ENCODE data around the gene SLC38A4. TPM values are rescaled to one million over a fixed set of nuclear protein-coding genes. Genes with fewer than 3 reads are reported as not detected.

The SLC38A4 gene, protein sequence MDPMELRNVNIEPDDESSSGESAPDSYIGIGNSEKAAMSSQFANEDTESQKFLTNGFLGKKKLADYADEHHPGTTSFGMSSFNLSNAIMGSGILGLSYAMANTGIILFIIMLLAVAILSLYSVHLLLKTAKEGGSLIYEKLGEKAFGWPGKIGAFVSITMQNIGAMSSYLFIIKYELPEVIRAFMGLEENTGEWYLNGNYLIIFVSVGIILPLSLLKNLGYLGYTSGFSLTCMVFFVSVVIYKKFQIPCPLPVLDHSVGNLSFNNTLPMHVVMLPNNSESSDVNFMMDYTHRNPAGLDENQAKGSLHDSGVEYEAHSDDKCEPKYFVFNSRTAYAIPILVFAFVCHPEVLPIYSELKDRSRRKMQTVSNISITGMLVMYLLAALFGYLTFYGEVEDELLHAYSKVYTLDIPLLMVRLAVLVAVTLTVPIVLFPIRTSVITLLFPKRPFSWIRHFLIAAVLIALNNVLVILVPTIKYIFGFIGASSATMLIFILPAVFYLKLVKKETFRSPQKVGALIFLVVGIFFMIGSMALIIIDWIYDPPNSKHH
- not detected for total RNA-seq

DNA sequence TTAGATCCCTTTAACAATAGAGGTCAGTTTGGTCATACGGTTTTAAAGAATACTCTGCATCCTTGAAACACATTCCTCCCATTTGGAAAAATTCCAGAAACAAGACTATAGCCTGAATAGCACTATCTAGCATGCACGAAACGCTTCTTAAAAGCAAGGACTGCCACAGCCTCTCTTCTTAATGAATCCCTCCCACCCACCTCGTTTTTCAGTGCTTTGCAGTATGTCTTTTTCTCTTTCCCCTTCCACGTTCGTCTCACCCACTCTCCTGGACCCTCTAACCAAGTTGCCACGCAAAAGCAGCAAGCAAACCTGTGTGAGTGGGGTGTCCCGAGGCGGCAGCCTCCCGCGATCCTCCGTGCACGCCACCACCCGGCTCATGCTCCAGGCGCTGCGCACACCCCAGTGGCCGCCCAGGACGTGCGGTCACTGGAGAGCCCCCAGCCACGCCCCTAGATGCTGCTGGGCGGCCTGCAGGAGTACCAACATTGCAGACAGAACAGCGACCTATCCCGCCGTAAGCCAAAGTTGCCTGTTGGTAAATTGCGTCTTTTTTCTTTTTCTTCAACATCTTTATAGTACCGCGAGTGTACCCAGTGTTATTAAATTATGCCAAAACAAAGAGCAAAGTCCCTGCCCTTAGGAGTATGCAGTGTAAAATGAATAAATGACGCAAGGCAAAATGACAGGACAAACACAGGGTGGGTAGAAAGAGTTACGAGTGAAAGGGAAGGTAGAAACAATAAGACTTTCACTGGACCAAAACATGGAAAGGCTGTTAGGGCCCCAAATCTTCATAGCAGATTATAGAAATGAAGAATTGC, at the start of gene SLC38A4:
SLC38A4 (minus strand) TSS at position 407 of the 824 bp plus-strand sequence. CDS start 32,926 bp downstream, outside the sequence.
- Histone ChIP-seq H3K4me1 (peaks cover 0 to under 1% of the 10 kb centered on the region in 2 donors), H3K27me3 (peaks cover 6% of the 10 kb centered on the region), H3K4me3 (peak within 1 kb of the TSS; percentile 29 to 32), H3K36me3 (no peaks in the 10 kb centered on the region), H3K27ac (no peak within 1 kb of the TSS), H3K9me3 (no peaks in the 10 kb centered on the region)
- DNase-seq (ENCODE audit: low spot score in 2 of 2), result no peak
- TF ChIP-seq, protein P1, sequence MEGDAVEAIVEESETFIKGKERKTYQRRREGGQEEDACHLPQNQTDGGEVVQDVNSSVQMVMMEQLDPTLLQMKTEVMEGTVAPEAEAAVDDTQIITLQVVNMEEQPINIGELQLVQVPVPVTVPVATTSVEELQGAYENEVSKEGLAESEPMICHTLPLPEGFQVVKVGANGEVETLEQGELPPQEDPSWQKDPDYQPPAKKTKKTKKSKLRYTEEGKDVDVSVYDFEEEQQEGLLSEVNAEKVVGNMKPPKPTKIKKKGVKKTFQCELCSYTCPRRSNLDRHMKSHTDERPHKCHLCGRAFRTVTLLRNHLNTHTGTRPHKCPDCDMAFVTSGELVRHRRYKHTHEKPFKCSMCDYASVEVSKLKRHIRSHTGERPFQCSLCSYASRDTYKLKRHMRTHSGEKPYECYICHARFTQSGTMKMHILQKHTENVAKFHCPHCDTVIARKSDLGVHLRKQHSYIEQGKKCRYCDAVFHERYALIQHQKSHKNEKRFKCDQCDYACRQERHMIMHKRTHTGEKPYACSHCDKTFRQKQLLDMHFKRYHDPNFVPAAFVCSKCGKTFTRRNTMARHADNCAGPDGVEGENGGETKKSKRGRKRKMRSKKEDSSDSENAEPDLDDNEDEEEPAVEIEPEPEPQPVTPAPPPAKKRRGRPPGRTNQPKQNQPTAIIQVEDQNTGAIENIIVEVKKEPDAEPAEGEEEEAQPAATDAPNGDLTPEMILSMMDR (IDR thresholded peaks at IDR 0.05), result peak in 1 of 3 experiments; percentile 11
- intact Hi-C loops (cut with DNase I), result no loop called here

DNA sequence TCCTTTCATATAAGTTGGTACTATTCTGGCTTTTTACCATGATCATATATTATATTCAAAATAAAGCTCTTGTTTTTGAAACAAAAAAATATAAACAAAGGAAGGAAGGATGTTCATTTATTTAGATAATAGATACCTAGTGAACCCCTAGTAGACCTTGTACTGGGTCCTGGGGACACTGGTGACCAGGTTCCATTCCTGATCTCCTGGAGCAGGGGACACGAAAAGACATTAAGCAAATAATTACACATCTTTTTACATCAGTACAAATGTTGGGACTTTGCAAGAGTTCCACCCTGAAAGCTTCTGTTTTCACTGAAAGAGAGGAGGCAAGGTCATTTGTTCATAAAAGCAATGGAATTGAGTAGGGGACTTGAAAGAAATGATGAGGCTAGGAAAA, 49.3 kb upstream of the SLC38A4 start:
- Histone ChIP-seq H3K36me3 (no peaks in the 10 kb centered on the region), H3K4me3 (no peak overlapping the region), H3K27me3 (no peaks in the 10 kb centered on the region), H3K9me3 (no peaks in the 10 kb centered on the region), H3K4me1 (no peaks in the 10 kb centered on the region), H3K27ac (no peak overlapping the region)
- TF ChIP-seq, protein P1 (IDR thresholded peaks at IDR 0.05), result no peak
- intact Hi-C loops (cut with DNase I), result no loop called here
- DNase-seq (ENCODE audit: low spot score in 2 of 2), result no peak

DNA sequence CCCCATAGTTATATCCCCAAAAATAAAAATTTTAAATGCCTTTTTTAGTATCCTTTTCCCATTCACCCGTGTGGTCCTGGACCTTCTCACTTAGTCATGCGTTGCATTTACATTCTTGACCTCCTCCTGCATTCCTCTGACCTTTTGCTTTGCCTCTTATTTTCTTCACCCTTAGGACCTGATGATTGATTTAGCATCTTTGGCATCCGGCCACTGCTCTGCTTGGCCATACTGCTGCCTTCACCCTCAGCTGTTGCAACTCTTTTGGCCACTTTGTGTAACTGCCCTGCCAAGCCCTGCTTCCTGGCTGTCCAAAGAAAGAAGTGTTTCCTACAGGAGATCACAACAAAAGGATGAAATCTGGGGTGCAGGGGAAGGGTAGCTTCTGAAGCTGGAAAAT, 48.8 kb upstream of the SLC38A4 start:
- TF ChIP-seq, protein P1 (IDR thresholded peaks at IDR 0.05), result no peak
- intact Hi-C loops (cut with DNase I), result no loop called here
- Histone ChIP-seq H3K4me3 (no peak overlapping the region), H3K27me3 (no peaks in the 10 kb centered on the region), H3K9me3 (no peaks in the 10 kb centered on the region), H3K27ac (no peak overlapping the region), H3K36me3 (no peaks in the 10 kb centered on the region), H3K4me1 (no peaks in the 10 kb centered on the region)
- no peak for DNase-seq (ENCODE audit: low spot score in 2 of 2)

DNA sequence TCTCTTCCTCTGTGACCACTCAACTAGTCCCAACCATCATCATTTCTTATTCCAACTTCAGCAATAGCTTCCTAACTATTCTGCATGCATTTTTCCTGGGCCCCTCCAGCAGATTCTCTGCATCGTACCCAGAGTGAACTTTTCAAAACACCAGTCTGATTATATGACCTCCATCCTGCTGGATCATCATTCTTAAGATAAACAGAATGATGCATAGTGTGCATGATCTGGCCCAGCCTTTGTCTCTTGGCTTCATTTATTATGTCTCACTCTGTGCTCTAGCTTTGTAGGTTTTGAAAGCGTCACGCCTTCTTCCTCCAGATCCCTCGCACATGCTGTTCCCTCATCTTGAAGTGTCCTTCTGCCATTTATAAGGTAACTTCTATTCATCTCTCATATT, 46.3 kb upstream of the SLC38A4 start:
- DNase-seq (ENCODE audit: low spot score in 2 of 2), result no peak
- intact Hi-C loops (cut with DNase I), result no loop called here
- TF ChIP-seq, protein P1 (IDR thresholded peaks at IDR 0.05), result no peak
- H3K4me3 ChIP-seq, result no peak overlapping the region
- H3K27me3 ChIP-seq, result no peaks in the 10 kb centered on the region
- H3K9me3 ChIP-seq, result peaks cover 0 to under 1% of the 10 kb centered on the region in 2 donors
- H3K4me1 ChIP-seq, result no peaks in the 10 kb centered on the region
- H3K27ac ChIP-seq, result no peak overlapping the region
- no peaks in the 10 kb centered on the region for H3K36me3 ChIP-seq

DNA sequence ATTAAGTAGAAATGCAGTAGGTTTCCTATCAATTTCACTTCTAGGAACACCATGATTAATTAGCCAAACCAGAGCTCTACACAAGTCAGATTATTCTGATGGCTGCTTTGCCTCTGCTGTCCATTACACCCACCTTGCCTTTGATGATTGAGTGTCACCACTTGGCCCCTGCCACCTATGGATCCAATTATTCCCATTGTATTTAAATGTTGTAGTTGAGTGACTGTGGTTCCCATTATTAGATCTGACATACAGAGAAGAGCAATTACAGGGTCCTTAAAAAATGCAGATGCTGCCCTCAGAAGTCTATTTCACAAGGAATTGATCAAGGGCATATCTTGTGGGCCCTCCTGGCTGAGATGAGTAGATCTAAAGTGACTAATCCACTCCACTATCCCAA, 39.5 kb upstream of the SLC38A4 start:
- intact Hi-C loops (cut with DNase I), result no loop called here
- H3K36me3 ChIP-seq, result no peaks in the 10 kb centered on the region
- H3K9me3 ChIP-seq, result peaks cover 6 to 17% of the 10 kb centered on the region in 2 donors
- DNase-seq (ENCODE audit: low spot score in 2 of 2), result no peak
- no peak overlapping the region for H3K27ac ChIP-seq
- H3K27me3 ChIP-seq, result no peaks in the 10 kb centered on the region
- H3K4me3 ChIP-seq, result no peak overlapping the region
- H3K4me1 ChIP-seq, result no peaks in the 10 kb centered on the region
- TF ChIP-seq, protein P1 (IDR thresholded peaks at IDR 0.05), result no peak

Data from ascending aorta (tissue), 2 donors.